Endometrial microvascular endothelial cells (primary cell): ENCODE data around the gene MUC6. TPM values are rescaled to one million over a fixed set of nuclear protein-coding genes. Genes with fewer than 3 reads are reported as not detected.

Source experiments
- in situ Hi-C: cut with HindIII; loops from 2 replicates; pipeline ENCODE4 v1.10.0; 2017; ENCODE audit warnings: low sequenced_read_pairs, low pct_unique_long_range_greater_than_20kb; ENCODE audit errors: inconsistent ontology term
- total RNA-seq: library from RNA; depleted of rRNA; stranded (reverse); fragments of >200 nt; gene quantifications from one replicate; pipeline ENCODE4 v1.2.3, GENCODE V29; 2015; ENCODE audit errors: inconsistent ontology term

Gene MUC6
- total RNA-seq, 1 donor from 2014 or later = not detected

- in situ Hi-C loops = loop anchor here (25.0 kb wide), 1 partner anchor 144 kb away; the partner anchor contains the start of gene CHID1
Measured at GRCh38 chr11:1055990-1056771, 19.7 kb upstream of the MUC6 start.

- in situ Hi-C loops = loop anchor here (25.0 kb wide), 1 partner anchor 143 kb away; the partner anchor contains the start of gene CHID1
Measured at GRCh38 chr11:1055109-1055703, 18.7 kb upstream of the MUC6 start.

- in situ Hi-C loops = loop anchor here (25.0 kb wide), 1 partner anchor 142 kb away; the partner anchor contains the start of gene CHID1
Measured at GRCh38 chr11:1054143-1055108, 17.9 kb upstream of the MUC6 start.

GRCh38 chr11:1053121-1053901, 16.8 kb upstream of the MUC6 start:
- in situ Hi-C loops = loop anchor here (25.0 kb wide), 1 partner anchor 141 kb away; the partner anchor contains the start of gene CHID1

- in situ Hi-C loops = loop anchor here (25.0 kb wide), 1 partner anchor 140 kb away; the partner anchor contains the start of gene CHID1
Measured at GRCh38 chr11:1052133-1053011, 15.9 kb upstream of the MUC6 start.

- in situ Hi-C loops = loop anchor here (25.0 kb wide), 1 partner anchor 139 kb away; the partner anchor contains the start of gene CHID1
Measured at GRCh38 chr11:1051356-1052132, 15.0 kb upstream of the MUC6 start.

- in situ Hi-C loops = loop anchor here (25.0 kb wide), 1 partner anchor 138 kb away; the partner anchor contains the start of gene CHID1
Measured at GRCh38 chr11:1050581-1051355, 14.2 kb upstream of the MUC6 start.

GRCh38 chr11:1049911-1050580, 13.5 kb upstream of the MUC6 start:
- in situ Hi-C loops = loop anchor here (25.0 kb wide), 1 partner anchor 138 kb away; the partner anchor contains the start of gene CHID1

- in situ Hi-C loops = no loop called here
Measured at GRCh38 chr11:1049431-1049891, 12.9 kb upstream of the MUC6 start.

- in situ Hi-C loops = no loop called here
Measured at GRCh38 chr11:1049071-1049405, 12.5 kb upstream of the MUC6 start.

- in situ Hi-C loops = no loop called here
Measured at GRCh38 chr11:1048375-1049070, 12.0 kb upstream of the MUC6 start.

- in situ Hi-C loops = no loop called here
Measured at GRCh38 chr11:1047595-1048156, 11.2 kb upstream of the MUC6 start.

- in situ Hi-C loops = no loop called here
Measured at GRCh38 chr11:1044160-1044559, 7.6 kb upstream of the MUC6 start.

GRCh38 chr11:1043563-1044096, 7.1 kb upstream of the MUC6 start:
- in situ Hi-C loops = no loop called here
